DMS53 (cell line): ENCODE data around the gene DARS2.
"Not testable (repeated sequence)": the region's sequence is repeated elsewhere in the genome, so short reads cannot be mapped to it uniquely, and the experiment has no call there.

Experiments used
- DNase-seq: peaks from one replicate; lab custom pipeline; 2025; lab: John Stamatoyannopoulos, UW

DARS2 gene

DNA sequence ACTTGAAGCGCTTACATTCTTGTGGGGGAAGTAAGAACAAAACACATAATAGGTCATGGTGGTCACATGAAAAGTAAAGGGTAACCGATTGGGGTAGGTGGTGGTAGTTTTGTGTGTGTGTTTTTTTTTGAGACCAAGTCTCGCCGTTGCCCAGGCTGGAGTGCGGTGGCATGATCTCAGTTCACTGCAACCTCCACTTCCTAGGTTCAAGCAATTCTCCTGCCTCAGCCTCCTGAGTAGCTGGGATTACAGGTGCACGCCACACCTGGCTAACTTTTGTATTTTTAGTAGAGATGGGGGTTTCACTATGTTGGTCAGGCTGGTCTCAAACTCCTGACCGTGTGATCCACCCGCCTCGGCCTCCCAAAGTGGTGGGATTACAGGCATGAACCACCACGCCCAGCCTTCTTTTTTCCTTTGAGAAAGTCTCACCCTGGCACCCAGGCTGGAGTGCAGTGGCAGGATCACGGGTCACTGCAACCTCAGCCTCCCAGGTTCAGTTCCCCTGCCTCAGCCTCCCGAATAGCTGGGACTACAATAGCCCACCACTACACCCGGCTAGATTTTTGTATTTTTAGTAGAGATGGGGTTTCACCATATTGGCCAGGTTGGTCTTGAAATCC is 37.8 kb downstream of the DARS2 start:
- peak; percentile 55 for DNase-seq

DNA sequence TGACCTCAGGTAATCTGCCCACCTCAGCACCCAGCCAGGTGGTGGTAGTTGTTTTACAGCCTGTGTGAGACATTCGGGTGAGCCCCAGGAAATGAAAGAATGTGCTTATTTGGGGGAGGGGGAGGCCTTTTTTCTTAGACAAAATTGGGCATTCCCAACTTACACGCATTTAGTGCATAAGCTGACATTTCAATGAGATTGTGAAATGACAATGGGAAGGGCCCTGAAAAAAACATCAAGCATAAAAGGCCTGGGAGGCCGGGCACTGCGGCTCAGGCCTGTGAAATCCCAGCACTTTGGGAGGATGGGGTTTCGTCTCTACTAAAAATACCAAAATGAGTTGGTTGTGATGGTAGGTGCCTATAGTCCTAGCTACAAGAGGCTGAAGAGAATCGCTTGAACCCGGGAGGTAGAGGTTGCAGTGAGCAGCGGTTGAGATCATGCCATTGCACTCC is 38.3 kb downstream of the DARS2 start:
- DNase-seq: peak; percentile 61

DNA sequence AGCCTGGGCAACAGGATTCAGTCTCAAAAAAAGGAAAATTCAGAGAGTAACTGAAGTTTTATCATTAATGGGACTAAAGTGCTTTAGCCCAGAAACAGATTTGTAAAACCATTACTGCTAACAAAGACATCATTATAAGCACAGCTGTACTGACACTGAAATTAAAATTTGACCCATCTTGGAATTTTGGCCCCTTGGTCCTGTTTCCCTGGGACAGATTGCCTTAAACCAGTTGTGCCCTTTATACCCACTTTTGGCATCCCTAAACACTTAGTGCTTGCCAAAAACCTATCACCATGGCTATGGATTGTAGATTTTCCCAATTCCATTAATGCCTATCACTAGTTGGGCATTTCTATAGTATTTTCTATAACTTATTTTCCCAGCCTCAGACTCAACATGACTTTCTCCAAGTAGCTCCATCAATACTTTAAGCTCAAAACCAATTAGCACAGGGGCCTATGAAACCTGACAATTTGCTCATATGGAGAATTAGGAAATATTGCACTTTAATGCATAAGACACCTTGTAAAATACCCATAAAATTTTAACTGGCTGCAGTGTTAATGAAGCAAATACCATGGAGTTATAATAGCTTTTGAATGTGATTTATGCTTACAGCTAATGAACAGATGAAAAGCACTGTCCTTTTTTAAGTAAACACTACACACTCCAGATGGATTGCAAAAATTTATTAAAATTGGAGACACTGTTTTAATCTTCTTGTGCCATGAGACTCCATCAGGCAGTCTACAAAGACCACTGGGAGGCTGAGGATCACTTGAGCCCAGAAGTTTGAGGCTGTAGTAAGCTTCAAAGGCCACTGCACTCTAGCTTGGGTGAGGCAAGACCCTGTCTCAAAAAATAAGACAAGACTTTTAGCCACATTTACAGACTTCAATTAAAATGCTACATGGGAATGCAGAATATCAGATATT is 39.0 kb downstream of the DARS2 start:
- DNase-seq: peak; percentile 38

DNA sequence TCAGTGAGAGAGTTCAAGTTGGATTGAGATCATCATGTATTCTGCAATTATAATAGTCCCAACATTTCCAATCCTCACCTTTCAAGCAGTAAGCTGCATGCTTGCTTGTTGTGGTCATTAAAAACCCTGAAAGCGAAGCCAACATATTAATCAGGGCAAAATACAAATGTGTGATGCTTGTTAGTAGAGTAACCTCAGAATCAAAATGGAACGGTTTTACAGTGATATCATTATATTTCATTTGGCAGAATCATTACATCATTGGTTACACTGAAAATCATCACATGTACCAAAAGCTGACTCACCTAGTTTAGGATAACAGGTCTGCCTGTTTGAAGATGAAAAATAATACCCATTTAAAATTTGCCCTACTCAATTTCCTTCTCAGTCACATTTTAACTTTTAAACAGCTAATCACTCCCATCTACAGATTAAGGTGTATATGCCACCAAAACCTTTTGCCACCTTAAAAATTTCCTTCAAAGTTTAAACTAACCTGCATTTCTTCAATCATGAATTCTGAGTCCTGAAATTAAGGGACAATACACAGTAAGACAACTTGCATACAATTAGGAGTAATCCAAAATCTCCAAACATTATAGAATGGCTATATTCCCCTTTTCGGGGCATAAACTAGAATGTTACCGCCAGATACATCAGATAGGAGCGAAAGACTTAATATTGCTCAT is 39.9 kb downstream of the DARS2 start:
- DNase-seq: peak; percentile 52

DNA sequence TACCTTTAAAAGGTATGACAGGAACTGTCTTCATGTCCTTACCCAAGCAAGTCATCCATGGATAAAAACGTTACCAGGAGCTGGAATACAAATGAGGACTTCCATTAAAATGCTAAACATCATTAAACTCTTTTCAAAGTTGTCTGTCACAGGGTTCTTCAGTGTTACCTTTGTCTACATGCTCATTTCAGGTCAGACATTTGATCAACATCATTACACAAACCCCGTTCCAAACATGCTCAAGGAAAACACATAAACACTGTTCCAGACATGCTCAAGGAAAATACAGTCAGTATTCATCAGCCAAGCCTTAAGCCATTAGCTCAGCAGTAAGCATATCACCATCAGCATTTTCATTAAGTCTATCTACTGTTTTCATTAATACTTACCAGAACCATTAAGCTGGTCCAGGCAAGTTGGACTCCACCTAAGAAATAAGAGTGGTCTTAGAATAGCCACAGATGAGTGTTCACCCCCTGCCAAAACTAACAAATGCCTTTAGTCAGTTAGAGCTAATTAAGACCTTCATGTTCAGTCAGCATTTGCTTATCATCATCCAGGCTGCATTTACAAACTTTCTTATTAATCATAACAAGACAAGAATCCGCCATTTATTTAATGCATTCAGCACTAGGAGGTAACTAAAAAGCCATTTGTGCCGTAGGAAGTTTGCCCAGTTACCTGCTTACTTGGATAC is 41.1 kb downstream of the DARS2 start:
- DNase-seq: peak; percentile 32

DNA sequence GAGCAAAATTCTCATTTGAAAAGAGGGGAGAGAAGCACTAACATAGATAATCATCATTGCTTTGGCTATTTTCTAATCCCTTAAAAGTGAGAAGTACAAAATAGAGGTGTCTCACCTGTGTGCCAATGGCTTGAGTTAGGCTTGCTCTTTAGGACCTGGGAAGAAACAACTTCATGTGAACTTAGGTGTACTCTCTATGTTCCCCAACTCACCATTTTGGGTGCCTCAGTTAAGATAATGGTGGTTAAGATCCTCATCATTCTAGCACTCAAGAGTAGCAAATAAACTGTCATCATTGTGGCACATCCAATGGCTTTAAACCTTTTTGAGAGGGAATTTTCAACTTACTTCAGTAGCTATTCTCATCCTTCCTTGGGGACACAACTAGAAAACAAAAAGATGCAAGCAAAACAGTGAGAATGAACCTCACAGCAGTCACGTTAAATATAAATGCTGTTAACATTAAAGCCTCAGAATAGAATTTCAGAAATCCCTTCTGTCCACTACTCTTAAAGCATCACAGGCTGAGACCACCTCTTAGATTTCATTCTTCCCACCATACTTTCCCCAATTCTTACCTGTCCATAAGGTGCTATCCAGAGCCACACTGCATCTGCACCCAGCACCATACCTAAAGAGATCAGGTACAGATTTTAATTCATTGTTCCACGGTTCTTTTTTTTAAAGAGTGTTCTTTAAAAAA is 42.1 kb downstream of the DARS2 start:
- peak; percentile 22 for DNase-seq

DNA sequence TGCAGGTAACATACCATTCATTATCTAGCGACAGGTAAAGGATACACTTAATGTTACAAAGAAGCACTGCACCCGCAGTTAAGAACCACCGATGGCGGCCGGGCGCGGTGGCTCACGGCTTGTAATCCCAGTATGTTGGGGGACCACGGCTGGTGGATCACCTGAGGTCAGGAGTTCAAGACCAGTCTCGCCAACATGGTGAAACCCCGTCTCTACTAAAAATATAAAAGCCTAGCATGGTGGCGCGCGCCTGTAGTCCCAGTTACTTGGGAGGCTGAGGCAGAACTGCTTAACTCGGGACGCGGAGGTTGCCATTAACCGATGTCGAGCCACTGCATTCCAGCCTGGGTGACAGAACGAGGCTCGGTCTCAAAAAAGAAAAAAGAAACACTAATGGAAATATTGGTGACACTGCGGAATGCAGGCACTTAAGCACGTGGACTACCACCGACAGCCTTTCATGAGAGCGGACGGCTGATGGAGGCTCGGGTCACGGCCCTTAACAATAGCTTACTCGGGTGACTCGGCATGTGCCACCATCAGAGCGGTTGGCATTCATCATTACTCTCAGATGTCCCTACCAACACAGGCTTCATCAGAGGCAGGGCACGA is 42.8 kb downstream of the DARS2 start:
- peak; percentile 79 for DNase-seq

DNA sequence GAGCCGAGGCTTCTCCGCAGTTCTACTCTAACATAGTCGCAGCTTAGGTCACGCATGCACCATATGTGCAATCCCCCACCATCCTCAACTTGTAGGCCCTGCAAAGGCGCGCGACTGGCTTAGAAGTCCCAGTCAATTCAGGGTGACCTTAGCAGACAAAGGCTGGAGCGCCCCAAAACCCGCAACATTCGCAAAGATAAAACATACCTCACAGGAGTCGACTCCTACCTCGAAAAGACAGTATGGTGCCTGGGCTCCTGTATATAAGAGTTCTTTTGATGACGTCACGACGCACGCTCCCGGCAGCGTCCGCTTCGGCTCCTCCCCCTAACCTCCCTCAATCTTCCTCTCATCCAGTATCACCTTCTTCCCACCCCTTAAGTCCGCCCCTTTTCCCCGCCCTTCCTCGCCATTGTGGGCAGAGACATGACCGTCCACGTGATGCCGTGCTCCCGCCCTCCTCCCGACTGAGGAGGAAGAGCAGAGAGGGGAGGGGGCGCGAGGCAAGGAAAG is 43.3 kb downstream of the DARS2 start, which contains the start of gene GAS5:
TSS of gene GAS5 (minus strand) at position 237 of the 513 bp plus-strand sequence.
- peak; percentile 100 for DNase-seq

DNA sequence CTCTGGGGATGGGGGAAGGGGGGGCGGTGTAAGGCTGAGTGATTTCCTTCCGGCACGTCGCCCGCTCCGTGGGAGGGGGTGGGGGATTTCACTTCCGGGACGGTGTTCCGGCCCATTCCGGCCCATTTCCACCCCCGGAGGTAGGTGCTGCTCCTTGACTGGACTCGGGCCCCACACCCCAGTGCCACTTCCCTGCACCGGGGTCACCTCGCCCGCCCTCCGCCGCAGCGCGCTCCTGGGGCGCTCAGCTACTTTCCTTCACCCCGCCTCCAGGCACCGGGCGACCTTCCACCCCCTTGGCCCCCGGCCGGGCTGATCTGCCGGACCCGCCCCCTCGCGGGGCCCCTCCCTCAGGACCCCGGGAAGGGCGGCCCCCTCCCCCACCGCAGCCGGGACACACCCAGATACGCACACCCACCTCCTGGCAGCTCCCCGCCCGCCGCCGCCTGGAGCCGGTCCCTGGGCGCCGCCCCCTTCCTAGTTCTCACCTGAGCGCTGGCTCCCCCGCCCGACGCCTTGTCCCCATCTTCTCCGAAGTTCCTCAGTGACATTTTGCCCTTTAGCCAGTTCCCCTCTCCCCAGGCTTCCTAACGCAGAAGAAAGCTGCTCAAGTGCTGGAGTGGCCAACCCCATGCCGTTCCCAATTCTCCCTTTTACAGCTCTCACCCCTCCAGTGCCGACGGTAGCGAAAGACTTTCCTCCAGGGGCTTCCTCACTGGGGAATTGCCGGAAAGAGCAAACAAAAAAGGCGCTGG is 44.0 kb downstream of the DARS2 start, which contains the start of gene ZBTB37:
TSS of gene ZBTB37 (plus strand) at position 115 of the 755 bp plus-strand sequence. CDS start 1,846 bp downstream, outside the sequence.
- DNase-seq: peak; percentile 95

DNA sequence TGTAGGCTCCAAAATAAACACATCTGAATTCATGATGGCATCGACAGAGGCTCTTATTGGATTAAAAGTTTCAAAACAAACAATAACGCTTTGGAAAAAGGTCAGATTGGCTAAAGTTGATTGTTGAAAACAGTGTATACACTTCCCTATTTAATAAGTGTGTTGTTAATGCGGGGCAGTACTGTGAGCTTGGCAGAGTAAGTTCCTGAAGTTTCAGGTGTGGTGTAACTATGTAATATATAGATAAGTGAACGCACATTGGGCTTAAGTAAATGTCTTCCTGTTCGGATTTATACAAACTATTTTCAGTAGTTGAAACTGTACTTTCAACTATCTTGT is 44.5 kb downstream of the DARS2 start:
- DNase-seq: no peak

DNA sequence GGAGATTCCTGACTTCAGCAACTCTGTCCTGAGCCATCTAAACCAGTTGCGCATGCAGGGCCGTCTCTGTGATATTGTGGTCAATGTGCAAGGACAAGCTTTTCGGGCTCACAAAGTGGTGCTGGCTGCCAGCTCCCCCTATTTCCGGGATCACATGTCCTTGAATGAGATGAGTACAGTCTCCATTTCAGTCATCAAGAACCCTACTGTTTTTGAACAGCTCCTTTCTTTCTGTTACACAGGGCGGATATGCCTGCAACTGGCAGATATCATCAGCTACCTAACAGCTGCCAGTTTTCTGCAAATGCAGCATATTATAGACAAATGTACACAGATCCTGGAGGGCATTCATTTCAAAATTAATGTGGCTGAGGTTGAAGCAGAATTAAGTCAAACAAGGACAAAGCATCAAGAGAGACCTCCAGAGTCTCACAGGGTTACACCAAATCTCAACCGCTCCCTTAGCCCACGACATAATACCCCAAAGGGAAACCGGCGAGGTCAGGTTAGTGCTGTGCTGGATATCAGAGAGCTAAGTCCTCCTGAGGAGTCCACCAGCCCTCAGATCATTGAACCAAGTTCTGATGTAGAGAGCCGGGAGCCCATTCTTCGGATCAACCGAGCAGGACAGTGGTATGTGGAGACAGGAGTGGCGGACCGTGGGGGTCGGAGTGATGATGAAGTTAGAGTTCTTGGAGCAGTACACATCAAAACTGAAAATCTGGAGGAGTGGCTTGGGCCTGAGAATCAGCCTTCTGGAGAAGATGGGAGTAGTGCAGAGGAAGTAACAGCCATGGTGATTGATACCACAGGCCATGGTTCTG is 46.0 kb downstream of the DARS2 start:
- DNase-seq: no peak

DNA sequence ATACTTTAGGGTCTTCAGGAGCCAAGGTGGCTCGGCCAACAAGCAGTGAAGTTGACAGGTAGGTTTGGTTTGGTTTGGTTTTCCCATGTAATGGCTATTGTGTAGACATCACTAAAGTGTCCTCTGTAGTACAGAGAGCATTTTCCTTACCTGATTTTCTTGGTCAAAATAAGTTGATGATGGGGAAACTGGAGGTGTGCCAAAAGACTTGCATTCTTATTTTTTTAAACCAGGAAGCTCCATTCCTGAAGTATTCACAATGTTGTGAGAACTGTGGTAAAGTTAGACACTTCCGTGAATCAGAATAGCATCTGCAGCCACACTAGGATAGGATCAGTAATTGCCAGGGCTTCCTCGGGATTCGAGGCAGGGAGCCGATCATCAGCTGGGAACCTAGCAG is 46.6 kb downstream of the DARS2 start:
- no peak for DNase-seq

DNA sequence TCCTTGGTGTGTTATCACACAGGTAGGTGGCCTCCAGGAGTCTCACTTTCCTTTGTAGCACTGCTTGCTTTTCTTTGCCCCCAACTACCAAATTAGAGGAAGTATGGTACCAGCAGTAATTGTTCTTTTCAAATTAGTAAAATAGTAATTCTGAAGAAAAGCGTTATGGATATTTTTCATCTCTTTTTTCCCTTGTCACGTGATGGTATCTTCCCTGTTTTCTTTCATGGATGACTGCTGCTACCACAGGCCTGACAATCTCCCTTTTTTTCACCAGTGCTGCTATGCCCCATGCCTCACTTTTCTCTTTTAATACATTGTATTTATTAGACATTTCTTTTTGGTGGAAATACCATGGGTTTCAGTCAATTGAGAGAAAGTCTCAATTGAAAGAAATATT is 47.0 kb downstream of the DARS2 start:
- no peak for DNase-seq

DNA sequence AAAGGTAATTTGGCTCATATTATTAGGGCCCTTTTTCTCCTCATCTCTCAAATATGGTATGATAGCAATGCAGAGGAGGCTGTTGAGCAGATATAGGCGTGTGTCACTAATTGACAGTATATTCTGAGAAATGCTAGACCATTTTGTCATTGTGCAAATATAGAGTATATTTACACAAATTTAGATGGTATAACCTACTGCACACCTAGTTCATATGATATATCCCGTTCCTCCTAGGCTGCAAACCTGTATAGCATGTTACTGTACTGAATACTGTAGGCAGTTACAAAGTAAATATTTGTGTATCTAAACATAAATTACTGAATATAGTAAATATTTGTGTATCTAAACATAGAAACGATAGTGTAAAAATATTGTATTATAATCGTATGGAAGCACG is 52.3 kb downstream of the DARS2 start:
- DNase-seq: peak; percentile 44

DNA sequence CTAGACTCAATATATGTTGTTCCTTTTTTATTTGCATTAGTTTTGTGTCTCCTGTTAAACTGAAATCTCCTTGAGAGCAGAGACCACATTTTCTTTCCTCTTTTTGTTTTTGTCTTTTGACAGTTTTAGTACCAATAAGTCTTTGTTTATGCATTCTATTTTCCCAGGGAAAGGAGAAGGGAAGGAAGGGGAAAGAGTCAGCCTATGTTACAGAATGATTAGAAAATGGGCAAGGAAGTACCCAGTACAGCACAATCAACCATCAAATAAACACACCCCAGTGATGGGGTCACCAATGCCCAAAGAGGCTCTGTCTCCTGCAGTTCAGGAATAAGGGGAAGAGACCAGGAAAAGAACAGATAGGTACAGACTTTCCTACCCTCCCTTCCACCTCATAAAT is 53.8 kb downstream of the DARS2 start:
- no peak for DNase-seq

DNA sequence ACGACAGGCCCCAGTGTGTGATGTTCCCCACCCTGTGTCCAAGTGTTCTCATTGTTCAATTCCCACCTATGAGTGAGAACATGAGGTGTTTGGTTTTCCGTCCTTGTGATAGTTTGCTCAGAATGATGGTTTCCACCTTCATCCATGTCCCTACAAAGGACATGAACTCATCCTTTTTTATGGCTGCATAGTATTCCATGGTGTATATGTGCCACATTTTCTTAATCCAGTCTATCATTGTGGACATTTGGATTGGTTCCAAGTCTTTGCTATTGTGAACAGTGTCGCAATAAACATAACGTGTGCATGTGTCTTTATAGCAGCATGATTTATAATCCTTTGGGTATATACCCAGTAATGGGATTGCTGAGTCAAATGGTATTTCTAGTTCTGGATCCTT is 56.6 kb downstream of the DARS2 start:
- not testable (repeated sequence) for DNase-seq

DNA sequence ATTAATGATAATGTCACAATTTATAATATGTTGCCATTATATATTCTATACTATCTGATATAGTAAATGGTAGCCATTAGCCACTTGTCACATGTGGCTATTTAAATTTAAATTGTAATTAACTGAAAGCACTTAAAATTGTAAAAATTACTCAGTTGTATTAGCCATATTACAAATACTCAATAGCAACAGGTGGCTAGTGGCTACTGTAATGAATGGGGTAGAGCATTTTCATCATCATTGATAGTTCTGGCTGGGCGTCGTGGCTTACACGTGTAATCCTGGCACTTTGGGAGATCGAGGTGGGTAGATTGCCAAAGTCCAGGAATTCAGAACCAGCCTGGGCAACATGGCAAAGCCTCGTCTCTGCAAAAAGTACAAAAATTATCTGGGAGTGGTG is 60.2 kb downstream of the DARS2 start:
- no peak for DNase-seq

DNA sequence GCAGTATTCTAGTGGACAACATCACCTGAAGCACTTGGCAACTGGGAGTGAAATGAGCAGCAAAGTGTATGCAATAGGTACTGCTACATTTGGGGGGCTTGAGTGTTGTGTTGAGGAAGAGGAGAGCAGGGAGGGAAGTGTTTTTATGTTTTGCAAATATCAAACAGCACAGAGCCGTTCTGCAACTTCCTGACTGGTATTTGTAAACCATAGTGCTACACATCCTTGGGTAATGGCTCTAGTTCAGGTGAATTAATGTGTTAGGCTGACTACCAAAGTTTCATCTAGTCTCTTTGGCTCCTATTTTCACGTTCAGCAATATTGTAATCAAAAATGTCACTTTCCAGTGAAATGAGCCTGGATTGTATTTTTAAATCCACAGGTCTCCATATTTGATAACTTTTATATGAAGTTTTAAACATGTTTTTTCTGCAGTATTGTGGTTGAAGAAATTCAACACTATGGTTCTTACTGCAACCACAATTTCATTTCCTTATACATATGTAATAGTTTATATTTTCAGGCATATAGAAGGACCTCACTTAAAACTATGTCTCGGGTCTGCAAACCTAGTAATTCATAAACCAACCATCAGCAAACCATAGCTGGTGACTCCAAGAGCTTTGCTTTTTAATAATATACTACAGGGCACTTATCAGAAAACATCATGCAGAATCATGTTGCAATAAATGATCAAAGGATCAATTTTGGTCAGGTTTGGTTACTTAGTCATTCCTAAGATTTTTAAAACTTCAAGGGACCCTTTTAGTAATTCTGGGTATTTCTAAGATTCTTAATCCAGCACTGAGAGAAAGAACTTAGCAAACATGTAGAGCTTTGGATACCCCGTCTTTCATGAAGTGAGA is 62.5 kb downstream of the DARS2 start:
- DNase-seq: no peak
